Transverse colon (tissue), 4 donors: ENCODE data around the gene MUC4.

Experiments used
- POLR2A ChIP-seq: fragments of 450-650 bp; IDR thresholded peaks from one replicate; pipeline ENCODE4 v1.6.1; 2016; ENCODE audit warnings: antibody characterized with exemption, mild to moderate bottlenecking, moderate library complexity
- POLR2AphosphoS5 ChIP-seq, 3 donors: sonication (generic); formaldehyde crosslinking; IDR thresholded peaks; one replicate each; pipeline ENCODE4 v1.6.1; 2016; ENCODE audit warnings: antibody characterized with exemption in 3 of 3
- TF ChIP-seq, protein P1 (sequence below), 5 experiments: fragments of 200-600 bp in 3 of 5; fragments of 450-650 bp in 2 of 5; sonication (generic) in 3 of 5; IDR thresholded peaks; 1 replicate in 2 of 5; 2 replicates in 3 of 5; pipeline ENCODE4 v1.5.1; 2016 to 2017; ENCODE audit warnings: antibody characterized with exemption in 5 of 5, inconsistent platforms in 3 of 5, mild to moderate bottlenecking in 2 of 5, moderate library complexity in 1 of 5

GRCh38 chr3:195753581-195753980, 58.1 kb downstream of the MUC4 start:
- TF ChIP-seq, protein P1, sequence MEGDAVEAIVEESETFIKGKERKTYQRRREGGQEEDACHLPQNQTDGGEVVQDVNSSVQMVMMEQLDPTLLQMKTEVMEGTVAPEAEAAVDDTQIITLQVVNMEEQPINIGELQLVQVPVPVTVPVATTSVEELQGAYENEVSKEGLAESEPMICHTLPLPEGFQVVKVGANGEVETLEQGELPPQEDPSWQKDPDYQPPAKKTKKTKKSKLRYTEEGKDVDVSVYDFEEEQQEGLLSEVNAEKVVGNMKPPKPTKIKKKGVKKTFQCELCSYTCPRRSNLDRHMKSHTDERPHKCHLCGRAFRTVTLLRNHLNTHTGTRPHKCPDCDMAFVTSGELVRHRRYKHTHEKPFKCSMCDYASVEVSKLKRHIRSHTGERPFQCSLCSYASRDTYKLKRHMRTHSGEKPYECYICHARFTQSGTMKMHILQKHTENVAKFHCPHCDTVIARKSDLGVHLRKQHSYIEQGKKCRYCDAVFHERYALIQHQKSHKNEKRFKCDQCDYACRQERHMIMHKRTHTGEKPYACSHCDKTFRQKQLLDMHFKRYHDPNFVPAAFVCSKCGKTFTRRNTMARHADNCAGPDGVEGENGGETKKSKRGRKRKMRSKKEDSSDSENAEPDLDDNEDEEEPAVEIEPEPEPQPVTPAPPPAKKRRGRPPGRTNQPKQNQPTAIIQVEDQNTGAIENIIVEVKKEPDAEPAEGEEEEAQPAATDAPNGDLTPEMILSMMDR (IDR thresholded peaks at IDR 0.05) = no peak
- no peak for TF ChIP-seq POLR2A
- TF ChIP-seq POLR2AphosphoS5 (IDR thresholded peaks at IDR 0.05) = no peak
